ENCODE measurements around the gene CD3D.

CD3D gene

GRCh38 chr11:118366287-118366686 is 23.8 kb upstream of the CD3D start:
- TF ChIP-seq FOXP2 (optimal IDR thresholded peaks at IDR 0.05; ENCODE audit: borderline replicate concordance, extremely low read depth, extremely low read length, insufficient read depth), result no peak
- no peak for TF ChIP-seq SIN3A (IDR thresholded peaks at IDR 0.05; ENCODE audit: borderline replicate concordance, insufficient read depth, low read length)
- no peak for TF ChIP-seq POLR2AphosphoS5 (IDR thresholded peaks at IDR 0.05; ENCODE audit: low read depth, low read length)
- no peak for TF ChIP-seq TAF1 (IDR thresholded peaks at IDR 0.05; ENCODE audit: borderline replicate concordance, insufficient read depth, low read length)
- no peak for TF ChIP-seq REST (IDR thresholded peaks at IDR 0.05; ENCODE audit: insufficient read depth in 1 of 2, low read depth in 2 of 2, low read length in 2 of 2)

- TF ChIP-seq TAF1 (IDR thresholded peaks at IDR 0.05; ENCODE audit: borderline replicate concordance, insufficient read depth, low read length) (no peak), REST (IDR thresholded peaks at IDR 0.05; ENCODE audit: insufficient read depth in 1 of 2, low read depth in 2 of 2, low read length in 2 of 2) (no peak), FOXP2 (optimal IDR thresholded peaks at IDR 0.05; ENCODE audit: borderline replicate concordance, extremely low read depth, extremely low read length, insufficient read depth) (no peak), POLR2AphosphoS5 (IDR thresholded peaks at IDR 0.05; ENCODE audit: low read depth, low read length) (no peak), SIN3A (IDR thresholded peaks at IDR 0.05; ENCODE audit: borderline replicate concordance, insufficient read depth, low read length) (no peak)
Observed at GRCh38 chr11:118364956-118365615, 22.6 kb upstream of the CD3D start.

GRCh38 chr11:118359295-118359958 is 16.9 kb upstream of the CD3D start, which contains the start of gene UBE4A:
TSS of gene UBE4A (plus strand) at chr11:118359600. CDS start at chr11:118365081, 5,481 bp downstream.
- TF ChIP-seq TAF1 (IDR thresholded peaks at IDR 0.05; ENCODE audit: borderline replicate concordance, insufficient read depth, low read length) (peak; percentile 89; the same call in 1 of the 2 replicates), SIN3A (IDR thresholded peaks at IDR 0.05; ENCODE audit: borderline replicate concordance, insufficient read depth, low read length) (peak; percentile 48; the same call in 1 of the 2 replicates), REST (IDR thresholded peaks at IDR 0.05; ENCODE audit: insufficient read depth in 1 of 2, low read depth in 2 of 2, low read length in 2 of 2) (0 out of 4 replicates have a peak, but pooled peaks of 1 of the 2 experiments have one; percentile 36), FOXP2 (optimal IDR thresholded peaks at IDR 0.05; ENCODE audit: borderline replicate concordance, extremely low read depth, extremely low read length, insufficient read depth) (peak; percentile 80), POLR2AphosphoS5 (IDR thresholded peaks at IDR 0.05; ENCODE audit: low read depth, low read length) (peak; percentile 98)

GRCh38 chr11:118358071-118358470 is 15.6 kb upstream of the CD3D start:
- TF ChIP-seq FOXP2 (optimal IDR thresholded peaks at IDR 0.05; ENCODE audit: borderline replicate concordance, extremely low read depth, extremely low read length, insufficient read depth) (no peak), TAF1 (IDR thresholded peaks at IDR 0.05; ENCODE audit: borderline replicate concordance, insufficient read depth, low read length) (no peak), POLR2AphosphoS5 (IDR thresholded peaks at IDR 0.05; ENCODE audit: low read depth, low read length) (no peak), SIN3A (IDR thresholded peaks at IDR 0.05; ENCODE audit: borderline replicate concordance, insufficient read depth, low read length) (no peak)

- TF ChIP-seq TAF1 (IDR thresholded peaks at IDR 0.05; ENCODE audit: borderline replicate concordance, insufficient read depth, low read length) (no peak), POLR2AphosphoS5 (IDR thresholded peaks at IDR 0.05; ENCODE audit: low read depth, low read length) (no peak), REST (IDR thresholded peaks at IDR 0.05; ENCODE audit: insufficient read depth in 1 of 2, low read depth in 2 of 2, low read length in 2 of 2) (no peak)
Observed at GRCh38 chr11:118353084-118353710, 10.7 kb upstream of the CD3D start.

Measured in PFSK-1 (cell line).